Measurements from ENCODE around the gene SELE.

Gene SELE

GRCh38 chr1:169712309-169712631 lies 21.6 kb downstream of the SELE start:
- DNase-seq (ENCODE audit: low read depth): no peak
- in situ Hi-C loops (cut with HindIII; ENCODE audit: low sequenced_read_pairs): no loop called here
- no peak overlapping the region for H3K4me3 ChIP-seq (ENCODE audit: low read depth, low read length)
- no peak for TF ChIP-seq CTCF (IDR thresholded peaks at IDR 0.05; ENCODE audit: low read depth, low read length, missing control alignments)

GRCh38 chr1:169711469-169712308 lies 22.2 kb downstream of the SELE start, which contains the start of gene SELL:
Gene SELL, minus strand, starts transcription at chr1:169711620. Its CDS starts 122 bp downstream, at chr1:169711498.
- H3K4me3 ChIP-seq (ENCODE audit: low read depth, low read length): peak within 1 kb of the TSS; percentile 17
- peak; percentile 51 for DNase-seq (ENCODE audit: low read depth)
- in situ Hi-C loops (cut with HindIII; ENCODE audit: low sequenced_read_pairs): no loop called here

GRCh38 chr1:169708647-169709046 lies 25.2 kb downstream of the SELE start:
- TF ChIP-seq CTCF (IDR thresholded peaks at IDR 0.05; ENCODE audit: low read depth, low read length, missing control alignments): no peak
- in situ Hi-C loops (cut with HindIII; ENCODE audit: low sequenced_read_pairs): no loop called here
- no peak for DNase-seq (ENCODE audit: low read depth)
- H3K4me3 ChIP-seq (ENCODE audit: low read depth, low read length): no peak overlapping the region

More at GRCh38 chr1:169711469-169712308, 22.2 kb downstream of the SELE start, which contains the start of gene SELL:
- peak; percentile 94 for TF ChIP-seq CTCF (IDR thresholded peaks at IDR 0.05; ENCODE audit: low read depth, low read length, missing control alignments)

- H3K4me3 ChIP-seq (ENCODE audit: low read depth, low read length): no peak overlapping the region
- in situ Hi-C loops (cut with HindIII; ENCODE audit: low sequenced_read_pairs): no loop called here
These were observed 25.8 kb downstream of the SELE start for GRCh38 chr1:169707912-169708604.

GRCh38 chr1:169704797-169705196 lies 29.1 kb downstream of the SELE start:
- DNase-seq (ENCODE audit: low read depth): no peak
- no peak overlapping the region for H3K4me3 ChIP-seq (ENCODE audit: low read depth, low read length)
- no peak for TF ChIP-seq CTCF (IDR thresholded peaks at IDR 0.05; ENCODE audit: low read depth, low read length, missing control alignments)
- in situ Hi-C loops (cut with HindIII; ENCODE audit: low sequenced_read_pairs): no loop called here

More at GRCh38 chr1:169707912-169708604, 25.8 kb downstream of the SELE start:
- no peak for TF ChIP-seq CTCF (IDR thresholded peaks at IDR 0.05; ENCODE audit: low read depth, low read length, missing control alignments)
- DNase-seq (ENCODE audit: low read depth): no peak

GRCh38 chr1:169701261-169702005 lies 32.4 kb downstream of the SELE start:
- in situ Hi-C loops (cut with HindIII; ENCODE audit: low sequenced_read_pairs): no loop called here
- no peak overlapping the region for H3K4me3 ChIP-seq (ENCODE audit: low read depth, low read length)
- DNase-seq (ENCODE audit: low read depth): no peak
- TF ChIP-seq CTCF (IDR thresholded peaks at IDR 0.05; ENCODE audit: low read depth, low read length, missing control alignments): no peak

Data from astrocyte of the cerebellum (primary cell).